Stimulated activated CD8-positive, alpha-beta memory T cell treated with anti-CD3 and anti-CD28 coated beads, Interleukin-7, amount 100 ng/mL, for 24 hours (primary cell): Measurements from ENCODE around the gene ACP5.
"Not testable (repeated sequence)": the region's sequence is repeated elsewhere in the genome, so short reads cannot be mapped to it uniquely, and the experiment has no call there.

Source experiments
- DNase-seq: peaks from one replicate; pipeline ENCODE4 v3.0.0-alpha.2; 2020; ENCODE audit warnings: low read depth

Gene ACP5

DNA sequence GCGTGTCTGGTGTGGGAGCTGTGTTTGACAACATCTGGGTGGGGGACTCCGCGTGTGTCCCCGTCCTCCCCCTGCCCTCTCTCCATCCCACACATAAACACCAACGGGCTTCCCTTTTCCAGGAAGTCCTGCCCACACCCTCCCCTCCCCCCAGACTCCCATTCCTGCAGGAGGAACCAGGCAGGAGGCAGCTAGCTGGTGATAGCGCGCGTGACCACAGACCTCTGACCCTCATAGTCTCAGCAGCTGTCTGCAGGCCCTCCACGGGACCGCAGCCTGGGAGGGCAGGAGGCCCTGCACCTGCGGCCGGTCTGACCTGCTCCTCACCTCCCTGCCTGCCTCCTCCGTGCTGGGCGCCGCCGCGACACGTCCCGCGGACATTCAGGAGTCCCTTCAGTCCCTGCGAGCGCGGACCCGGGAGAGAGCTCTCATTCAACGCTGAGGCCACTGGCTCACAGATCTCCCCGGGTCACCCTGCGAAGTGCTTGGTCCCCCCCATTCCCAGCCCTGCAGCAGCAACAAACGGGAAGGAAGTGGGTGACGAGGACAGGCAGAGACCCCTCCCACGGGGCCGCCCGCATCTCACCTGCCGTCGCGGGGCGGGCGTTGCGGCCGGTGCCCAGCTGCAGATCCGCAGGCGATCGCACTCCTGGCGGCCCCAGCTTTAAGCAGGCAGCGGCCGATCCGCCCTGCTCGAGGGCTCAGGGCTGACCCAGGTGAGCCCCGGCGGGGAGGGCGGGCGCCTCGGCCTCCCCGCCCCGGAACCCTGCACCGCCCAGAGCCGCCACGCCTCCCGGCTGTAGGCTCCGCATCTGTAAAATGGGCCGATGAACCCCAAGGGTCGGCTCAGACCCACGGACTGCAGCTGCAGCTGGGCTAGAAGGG is 1.1 kb upstream of the ACP5 start:
- DNase-seq = no peak

DNA sequence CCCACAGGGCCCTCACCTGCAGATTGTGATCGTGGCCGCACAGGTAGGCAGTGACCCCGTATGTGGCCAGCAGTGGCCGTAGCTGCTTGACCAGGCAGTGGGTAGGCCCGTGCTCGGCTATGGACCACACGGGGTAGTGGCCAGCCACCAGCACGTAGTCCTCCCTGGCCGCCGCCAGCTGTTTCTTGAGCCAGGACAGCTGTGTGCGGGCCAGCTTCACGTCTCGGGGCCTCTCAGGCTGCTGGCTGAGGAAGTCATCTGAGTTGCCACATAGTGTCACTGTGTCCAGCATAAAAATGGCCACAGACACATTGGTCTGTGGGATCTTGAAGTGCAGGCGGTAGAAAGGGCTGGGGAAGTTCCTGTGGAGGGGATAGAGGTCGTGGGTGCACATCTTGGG is 1.2 kb downstream of the ACP5 start:
- DNase-seq = no peak

DNA sequence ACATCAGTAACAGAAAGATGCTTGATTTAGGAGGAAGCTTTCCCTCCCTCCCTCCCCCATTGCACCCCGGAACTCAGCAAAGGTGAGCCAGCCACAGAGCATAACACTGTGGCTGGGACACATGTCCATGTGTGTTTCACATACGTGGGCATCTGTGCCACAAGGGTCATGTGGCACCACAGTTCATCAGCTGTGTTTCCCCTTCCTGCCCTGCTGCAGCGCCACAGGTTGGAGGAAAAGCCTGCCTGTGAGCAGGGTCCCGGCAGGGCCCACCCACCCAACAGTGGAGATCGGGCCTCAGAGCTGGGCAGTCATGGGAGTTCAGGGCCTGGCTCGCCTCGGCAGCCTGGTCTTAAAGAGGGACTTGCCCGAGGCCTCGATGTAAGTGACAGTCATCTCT is 2.8 kb downstream of the ACP5 start:
- no peak for DNase-seq

DNA sequence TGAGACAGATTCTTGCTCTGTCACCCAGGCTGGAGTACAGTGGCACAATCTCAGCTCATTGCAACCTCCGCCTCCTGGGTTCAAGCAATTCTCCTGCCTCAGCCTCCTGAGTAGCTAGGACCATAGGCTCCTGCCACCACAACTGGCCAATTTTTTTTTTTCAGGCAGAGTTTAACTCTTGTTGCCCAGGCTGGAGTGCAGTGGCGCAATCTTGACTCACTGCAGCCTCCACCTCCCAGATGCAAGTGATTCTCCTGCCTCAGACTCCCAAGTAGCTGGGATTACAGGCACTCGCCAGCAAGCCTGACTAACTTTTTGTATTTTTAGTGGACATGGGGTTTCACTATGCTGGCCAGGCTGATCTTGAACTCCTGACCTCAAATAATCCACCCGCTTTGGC is 3.7 kb downstream of the ACP5 start:
- DNase-seq = not testable (repeated sequence)

DNA sequence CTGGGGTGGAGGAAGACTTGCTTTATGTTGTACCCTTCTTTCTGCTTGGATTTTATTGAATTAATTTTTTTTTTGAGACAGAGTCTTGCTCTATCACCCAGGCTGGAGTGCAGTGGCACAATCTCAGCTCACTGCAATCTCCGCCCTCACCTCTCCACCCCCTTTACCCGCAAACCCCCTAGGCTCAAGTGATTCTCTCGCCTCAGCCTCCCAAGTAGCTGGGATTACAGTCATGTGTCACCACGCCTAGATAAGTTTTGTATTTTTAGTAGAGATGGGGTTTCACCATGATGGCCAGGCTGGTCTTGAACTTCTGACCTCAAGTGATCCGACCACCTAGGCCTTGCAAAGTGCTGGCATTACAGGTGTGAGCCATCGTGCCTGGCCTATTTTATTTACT is 4.1 kb downstream of the ACP5 start:
- DNase-seq = not testable (repeated sequence)

DNA sequence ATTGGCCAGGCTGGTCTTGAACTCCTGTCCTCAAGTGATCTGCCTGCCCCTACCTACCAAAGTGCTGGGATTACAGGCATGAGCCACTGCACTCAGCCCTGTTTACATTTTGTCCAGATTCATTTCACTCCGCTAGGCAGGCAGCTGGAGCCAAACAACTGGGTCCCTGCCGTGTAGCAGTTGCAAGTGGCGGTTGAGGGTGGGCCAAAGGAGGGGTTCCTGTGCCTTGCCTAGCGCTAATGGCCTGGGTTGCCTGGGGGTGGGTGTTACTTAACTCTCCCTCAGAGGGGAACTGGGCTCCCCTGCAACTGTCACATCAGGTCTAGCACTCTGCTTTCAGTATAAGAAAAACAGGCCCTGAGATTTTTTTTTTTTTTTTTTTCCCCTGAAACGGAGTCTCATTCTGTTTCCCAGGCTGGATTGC is 7.4 kb downstream of the ACP5 start:
- no peak for DNase-seq

DNA sequence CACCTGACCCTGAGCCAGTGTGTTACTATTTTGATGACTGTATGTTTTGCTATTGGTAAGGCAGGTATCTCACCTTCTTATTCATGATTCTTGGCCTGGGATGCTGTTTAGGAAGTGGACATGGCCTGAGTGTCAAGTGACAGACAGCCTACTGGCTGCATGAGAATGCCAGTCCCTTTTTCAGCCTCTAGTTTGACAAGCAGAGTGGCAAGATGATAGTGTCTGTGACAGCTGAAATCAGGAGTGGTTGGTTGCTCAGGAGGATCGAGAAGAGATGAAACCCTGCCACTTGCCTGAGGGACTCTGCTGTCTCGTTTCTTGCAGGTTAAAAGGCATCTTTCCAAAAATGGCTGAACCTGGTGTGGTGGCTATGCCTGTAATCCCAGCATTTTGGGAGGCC is 11.3 kb downstream of the ACP5 start:
- no peak for DNase-seq

DNA sequence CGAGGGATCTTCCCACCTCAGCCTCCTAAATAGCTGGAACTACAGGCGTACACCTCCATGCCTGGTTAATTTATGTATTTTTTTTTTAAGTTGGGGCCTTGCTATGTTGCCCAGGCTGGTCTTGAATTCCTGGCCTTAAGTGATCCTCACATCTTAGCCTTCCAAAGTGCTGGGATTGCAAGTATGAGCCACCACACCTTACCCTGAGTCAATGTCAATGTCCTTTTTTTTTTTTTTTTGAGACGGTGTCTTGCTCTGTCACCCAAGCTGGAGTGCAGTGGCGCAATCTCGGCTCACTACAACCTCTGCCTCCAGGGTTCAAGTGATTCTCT is 11.8 kb downstream of the ACP5 start:
- not testable (repeated sequence) for DNase-seq

DNA sequence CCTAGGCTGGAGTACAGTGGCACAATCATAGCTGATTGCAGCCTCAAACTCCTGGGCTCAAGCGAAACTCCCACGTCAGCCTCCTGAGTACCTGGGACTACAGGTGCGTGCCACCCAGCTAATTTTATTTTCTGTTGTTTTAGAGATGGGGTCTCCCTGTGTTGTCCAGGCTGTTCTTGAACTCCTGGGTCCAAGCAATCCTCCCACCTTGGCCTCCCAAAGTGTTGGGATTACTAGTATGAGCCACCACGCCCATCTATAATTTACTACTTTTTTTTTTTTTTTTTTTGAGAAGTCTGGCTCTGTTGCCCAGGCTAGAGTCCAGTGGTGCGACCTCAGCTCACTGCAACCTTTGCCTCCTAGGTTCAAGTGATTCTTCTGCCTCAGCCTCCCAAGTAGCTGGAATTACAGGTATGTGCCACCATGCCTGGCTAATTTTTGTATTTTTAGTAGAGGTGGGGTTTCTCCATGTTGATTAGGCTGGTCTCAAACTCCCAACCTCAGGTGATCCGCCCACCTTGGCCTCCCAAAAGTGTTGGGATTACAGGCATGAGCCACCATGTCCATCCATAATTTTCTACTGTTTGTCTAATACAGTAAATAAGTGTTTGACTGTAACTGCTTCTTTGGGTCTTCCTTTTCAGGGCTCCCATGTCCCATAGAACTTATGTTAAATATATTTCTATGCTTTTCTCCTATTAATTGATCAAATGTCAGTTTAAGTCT is 13.2 kb downstream of the ACP5 start:
- not testable (repeated sequence) for DNase-seq

DNA sequence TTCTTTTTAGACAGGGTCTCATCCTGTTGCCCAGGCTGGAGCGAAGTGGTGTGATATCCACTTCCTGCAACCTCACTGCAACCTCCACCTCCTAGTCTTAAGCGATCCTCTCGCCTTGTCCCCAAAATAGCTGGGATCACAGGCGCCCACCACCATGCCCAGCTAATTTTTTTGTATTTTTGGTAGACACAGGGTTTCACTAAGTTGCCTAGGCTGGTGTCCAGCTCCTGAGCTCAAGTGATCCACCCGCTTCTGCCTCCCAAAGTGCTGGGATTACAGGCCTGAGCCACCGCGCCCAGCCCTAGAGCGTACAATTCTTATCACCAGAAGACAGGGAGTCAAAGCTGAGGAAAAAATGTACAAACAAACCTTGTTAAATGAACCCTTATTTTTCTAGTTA is 13.9 kb downstream of the ACP5 start:
- DNase-seq = no peak

DNA sequence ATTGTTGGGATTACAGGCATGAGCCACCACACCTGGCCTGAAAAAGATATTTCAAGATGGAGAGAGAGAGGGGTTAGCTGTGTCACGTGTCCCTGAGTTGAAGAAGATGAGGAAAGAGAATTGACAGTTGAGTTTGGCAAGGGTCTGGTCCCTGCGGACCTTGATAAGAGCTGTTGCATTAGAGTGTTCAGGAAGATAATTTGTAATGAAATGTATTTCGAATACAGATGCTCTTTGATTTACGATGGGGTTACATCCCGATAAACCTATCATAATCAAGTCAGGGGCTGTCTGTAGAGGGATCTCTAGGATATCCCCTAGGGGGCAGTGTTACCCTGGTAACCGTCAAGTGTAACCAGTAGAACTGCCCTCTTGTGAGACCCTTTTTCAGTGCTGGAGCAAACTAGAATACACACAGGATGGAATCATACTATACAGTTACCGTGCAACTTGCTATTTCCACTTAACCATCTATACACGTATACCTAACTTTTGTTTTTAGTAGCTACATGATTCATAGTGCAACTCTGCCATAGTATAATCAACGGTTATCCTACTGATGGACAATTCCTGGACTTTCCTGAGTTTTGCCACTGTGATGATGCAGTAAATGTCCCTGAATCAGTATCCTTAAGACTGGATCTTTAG is 16.9 kb downstream of the ACP5 start:
- no peak for DNase-seq

DNA sequence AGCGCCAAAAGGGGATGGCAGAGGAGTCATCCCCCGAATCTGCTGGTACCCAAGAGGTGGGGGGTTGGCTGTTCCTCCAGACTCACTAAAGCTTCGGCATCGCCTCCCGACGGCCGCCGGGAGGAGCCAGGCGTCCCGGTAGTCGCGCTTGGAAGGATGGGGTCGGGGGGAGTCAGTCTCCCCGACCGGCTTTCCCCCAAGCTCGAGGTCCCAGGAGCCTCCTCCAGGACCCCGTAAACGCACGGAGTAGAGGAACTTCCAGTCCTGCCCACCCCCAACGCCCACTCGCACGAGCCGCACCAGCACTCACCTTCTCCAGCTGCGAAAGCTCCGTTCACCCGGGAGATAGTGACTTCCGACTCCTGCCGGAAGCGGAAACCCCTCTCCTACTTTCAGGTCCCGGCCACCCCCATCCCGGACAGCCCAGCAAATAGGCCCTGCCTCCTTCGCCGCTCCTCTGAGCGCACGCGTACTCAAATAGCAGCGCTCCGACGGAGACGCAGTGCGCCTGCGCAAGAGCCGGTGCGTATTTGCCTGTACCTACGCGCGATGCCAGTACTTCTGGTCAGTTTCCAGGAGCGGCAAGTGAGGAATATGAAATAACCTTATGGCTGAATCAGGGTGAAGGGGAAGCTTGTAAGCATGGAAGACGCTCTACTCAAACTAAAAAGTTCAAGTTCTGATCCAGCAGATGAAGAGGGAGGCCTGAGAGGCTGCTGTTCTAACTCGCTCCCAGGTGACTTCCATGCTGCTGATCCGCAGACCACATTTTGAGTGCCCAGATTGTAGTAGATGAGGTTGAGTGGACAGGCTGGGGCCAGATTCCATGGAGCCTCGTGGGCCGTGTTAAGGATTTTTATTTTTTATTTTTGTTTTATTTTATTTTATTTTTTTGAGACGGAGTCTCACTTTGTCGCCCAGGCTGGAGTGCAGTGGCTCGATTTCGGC is 18.3 kb downstream of the ACP5 start, which contains the start of gene ELOF1:
Gene ELOF1, minus strand, starts transcription at position 350 of the 948 bp plus-strand sequence. CDS start 4,883 bp downstream, outside the sequence.
- DNase-seq = peak; percentile 90

DNA sequence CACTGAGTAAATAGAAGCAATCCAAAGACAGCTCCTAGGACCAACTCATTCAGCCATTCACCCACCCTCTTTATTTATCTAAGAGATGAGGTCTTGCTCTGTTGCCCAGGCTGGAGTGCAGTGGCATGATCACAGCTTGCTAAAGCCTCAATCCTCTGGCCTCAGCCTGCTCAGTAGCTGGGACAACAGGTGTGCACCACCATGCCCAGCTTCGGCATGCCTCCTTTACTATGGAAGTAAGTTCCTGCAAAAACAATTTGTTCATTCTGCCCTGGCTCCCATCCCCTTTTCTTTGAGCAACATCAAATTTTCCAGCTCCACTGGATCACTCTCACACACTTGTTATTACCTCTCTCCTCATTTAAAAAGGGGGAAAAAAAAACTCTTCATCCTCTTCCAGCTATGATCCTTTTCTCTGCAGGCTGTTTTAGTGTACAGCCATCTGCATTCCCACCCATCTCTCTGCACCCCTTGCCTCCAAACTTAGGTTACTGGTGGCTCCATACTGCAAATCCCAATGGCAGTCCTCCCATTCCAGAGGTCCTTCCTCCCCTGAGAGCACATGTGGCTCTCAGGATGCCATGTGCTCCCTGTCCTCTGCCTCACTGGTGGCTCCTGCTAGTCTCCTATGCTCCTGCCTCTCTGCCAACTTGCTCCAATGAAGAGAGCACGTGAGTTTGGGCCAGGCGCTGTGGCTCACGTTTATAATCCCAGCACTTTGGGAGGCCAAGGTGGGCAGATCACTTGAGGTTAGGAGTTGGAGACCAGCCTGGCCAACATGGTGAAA is 20.6 kb downstream of the ACP5 start:
- no peak for DNase-seq

DNA sequence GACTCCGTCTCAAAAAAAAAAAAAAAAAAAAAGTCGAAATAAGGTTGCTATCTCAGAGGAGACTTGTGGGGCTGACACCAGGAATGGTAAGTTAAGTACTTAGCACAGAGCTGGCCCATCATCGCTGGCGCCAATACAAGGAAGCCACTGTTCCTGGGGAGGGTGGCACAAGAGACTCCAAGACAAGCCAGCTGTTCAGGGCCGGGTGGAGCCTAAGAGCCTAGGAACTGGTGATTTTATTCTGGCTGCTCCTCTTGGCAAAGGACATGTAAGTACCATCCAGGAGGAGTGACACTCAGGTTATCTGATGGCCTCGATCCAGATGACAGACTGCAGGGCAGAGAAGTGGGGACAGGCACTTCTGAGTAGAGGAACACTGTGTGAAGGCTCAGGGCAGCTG is 22.2 kb downstream of the ACP5 start:
- no peak for DNase-seq

DNA sequence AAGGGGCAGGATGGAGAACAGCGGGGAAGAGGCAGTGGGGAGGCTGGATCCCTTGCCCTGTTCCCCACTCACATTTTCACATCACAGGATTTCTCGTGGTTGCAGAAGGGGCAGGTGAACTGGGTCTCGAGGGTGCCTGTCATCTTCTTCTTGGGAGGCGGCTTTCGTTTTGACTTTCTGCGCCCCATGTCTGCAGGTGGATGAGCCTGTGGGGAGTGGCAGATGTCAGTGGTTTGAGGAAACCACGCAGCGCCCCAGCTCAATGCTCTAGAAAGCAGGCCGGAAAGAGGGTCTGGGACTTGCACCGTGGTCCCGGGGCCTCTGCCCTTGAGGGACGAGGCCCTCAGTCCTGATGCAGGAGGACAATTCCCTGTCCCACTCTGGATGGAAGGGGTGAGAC is 23.3 kb downstream of the ACP5 start:
- no peak for DNase-seq

DNA sequence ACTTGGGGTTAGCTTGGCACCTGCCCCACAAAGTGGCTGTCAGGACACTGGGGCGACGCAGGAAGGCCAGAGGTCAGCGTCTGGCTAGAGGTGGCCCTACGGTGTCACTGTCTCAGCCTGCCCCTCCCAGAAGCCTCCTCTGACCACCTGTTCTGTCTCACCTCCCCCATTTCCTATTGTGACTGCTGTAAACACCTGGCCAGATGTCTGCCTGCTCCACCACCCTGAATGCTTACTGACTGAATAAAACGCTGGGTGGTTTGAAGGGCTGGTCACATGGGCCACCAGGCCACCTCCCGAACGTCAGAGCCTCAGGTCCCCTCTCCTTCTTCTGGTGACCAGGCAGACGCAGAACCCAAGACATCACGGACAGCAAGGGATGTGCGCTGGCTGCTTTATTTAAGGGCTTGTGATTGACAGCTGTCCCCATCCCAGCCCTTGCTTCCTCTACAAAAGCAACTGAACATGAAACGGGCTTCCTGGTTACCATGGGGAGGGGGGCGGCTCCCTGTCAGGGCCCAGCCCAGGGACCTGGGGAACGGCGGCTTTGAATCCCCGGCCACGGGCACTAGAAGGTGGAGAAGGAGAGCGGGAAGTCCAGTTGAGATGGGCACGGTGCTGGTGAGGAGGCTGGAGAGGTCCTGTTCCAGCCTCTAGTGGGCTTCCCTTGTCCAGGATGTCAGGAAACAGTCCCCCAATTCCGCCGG is 24.6 kb downstream of the ACP5 start:
- no peak for DNase-seq

DNA sequence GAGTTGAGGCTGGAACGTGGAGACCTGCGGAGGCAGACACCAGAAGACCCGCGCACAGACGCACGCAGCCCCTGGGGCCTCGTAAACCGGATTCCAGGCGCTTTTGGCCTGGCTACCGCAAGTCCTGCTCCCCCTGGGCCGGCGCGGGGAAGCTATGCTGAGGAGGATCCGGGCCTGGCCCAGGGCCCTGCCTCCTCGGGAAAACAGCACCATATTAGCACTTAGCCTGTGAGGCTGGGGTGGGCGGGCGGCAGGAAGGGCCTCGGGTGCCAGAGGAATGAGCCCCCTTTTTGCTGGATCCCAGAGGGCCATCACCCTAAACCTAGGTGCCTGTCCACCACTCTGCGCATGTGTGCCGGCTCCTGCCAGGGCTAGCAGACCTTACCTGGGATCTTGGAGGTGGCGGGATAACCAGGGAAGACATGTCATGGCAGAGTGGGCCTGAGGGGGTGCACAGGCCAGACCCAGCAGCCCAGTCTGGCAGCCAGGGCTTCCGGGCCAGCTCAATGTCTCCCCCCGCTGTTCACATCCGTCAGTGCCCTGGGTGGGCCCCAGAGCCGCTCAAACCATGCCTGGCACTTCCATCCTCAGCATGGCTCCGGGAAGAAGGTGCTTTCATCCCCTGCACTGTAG is 25.7 kb downstream of the ACP5 start:
- DNase-seq = no peak

DNA sequence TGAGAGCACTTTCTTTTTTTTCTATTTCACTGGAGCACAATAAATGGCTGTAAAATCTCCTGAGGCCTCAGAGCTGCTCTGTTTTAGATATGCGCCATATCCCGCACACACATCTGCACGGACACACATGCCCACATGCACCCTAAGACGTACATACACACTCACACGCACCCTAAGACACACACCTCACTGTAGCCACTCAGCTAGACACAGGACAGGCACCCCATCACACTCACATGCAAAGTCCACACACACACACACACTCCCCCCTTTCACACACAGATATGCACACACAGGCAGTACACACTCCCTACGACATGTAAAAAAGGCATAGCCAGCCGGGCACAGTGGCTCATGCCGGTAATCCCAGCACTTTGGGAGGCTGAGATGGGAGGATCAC is 27.2 kb downstream of the ACP5 start:
- no peak for DNase-seq

DNA sequence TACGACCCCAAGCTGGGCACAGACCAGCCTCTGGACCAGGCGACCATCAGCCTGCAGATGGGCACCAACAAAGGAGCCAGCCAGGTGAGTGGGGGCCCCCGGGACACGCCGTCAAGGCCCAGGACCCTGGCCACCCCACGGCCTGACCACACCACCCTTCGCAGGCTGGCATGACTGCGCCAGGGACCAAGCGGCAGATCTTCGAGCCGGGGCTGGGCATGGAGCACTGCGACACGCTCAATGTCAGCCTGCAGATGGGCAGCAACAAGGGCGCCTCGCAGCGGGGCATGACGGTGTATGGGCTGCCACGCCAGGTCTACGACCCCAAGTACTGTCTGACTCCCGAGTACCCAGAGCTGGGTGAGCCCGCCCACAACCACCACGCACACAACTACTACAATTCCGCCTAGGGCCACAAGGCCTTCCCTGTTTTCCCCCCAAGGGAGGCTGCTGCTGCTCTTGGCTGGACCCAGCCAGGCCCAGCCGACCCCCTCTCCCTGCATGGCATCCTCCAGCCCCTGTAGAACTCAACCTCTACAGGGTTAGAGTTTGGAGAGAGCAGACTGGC is 28.0 kb downstream of the ACP5 start:
- DNase-seq = no peak
